ENCODE data around the gene CHSY3. TPM values are rescaled to one million over a fixed set of nuclear protein-coding genes. Genes with fewer than 3 reads are reported as not detected.

CHSY3 gene
- polyA plus RNA-seq, 3 donors, result not detected

- no peaks in the 10 kb centered on the region for H3K9me3 Mint-ChIP-seq
- intact Hi-C loops (cut with micrococcal nuclease), result no loop called here
- no peaks in the 10 kb centered on the region for H3K27me3 Mint-ChIP-seq (ENCODE audit: low read depth in 3 of 3)
- no peaks in the 10 kb centered on the region for H3K9me3 ChIP-seq (replicated peaks in 1 of 2; ENCODE audit: control insufficient read depth in 1 of 2, insufficient read depth in 1 of 2, low read length in 2 of 2)
- H3K9ac ChIP-seq (ENCODE audit: insufficient read depth, low read length, poor library complexity, severe bottlenecking), result no peak overlapping the region
- H3K4me2 ChIP-seq (replicated peaks; ENCODE audit: extremely low read depth, low read length, poor library complexity, severe bottlenecking), result no peak overlapping the region
- no peaks in the 10 kb centered on the region for H3K36me3 Mint-ChIP-seq
- no peak for TF ChIP-seq CTCF (IDR thresholded peaks at IDR 0.05)
- H4K20me1 ChIP-seq (ENCODE audit: insufficient read depth, low read length), result no peaks in the 10 kb centered on the region
- peaks cover 0 to 5% of the 10 kb centered on the region in 2 donors for H3K4me1 ChIP-seq (ENCODE audit: control insufficient read depth in 1 of 2, insufficient read depth in 2 of 2, low read length in 2 of 2)
- no peaks in the 10 kb centered on the region for H3K79me2 ChIP-seq (ENCODE audit: insufficient read depth, low read length)
- H3K27ac ChIP-seq (ENCODE audit: low read depth in 1 of 2, low read length in 2 of 2), result no peak overlapping the region
- no peak overlapping the region for H3K27ac Mint-ChIP-seq
- no peak overlapping the region for H2AFZ ChIP-seq (ENCODE audit: insufficient read depth, low read depth, low read length, poor library complexity, severe bottlenecking)
- peaks cover 3% of the 10 kb centered on the region for H3K4me1 Mint-ChIP-seq
- no peaks in the 10 kb centered on the region for H3K27me3 ChIP-seq (ENCODE audit: control insufficient read depth in 2 of 2, insufficient read depth in 2 of 2, low read length in 2 of 2)
- no peak overlapping the region for H3K4me3 Mint-ChIP-seq
- no peak overlapping the region for H3K4me3 ChIP-seq (replicated peaks in 1 of 3; ENCODE audit: low read depth in 2 of 3, low read length in 3 of 3)
- no peaks in the 10 kb centered on the region for H3K36me3 ChIP-seq (replicated peaks in 1 of 2; ENCODE audit: control insufficient read depth in 1 of 2, insufficient read depth in 2 of 2, low read length in 2 of 2)
- DNase-seq, result no peak
Observed at GRCh38 chr5:130037905-130038304, 133.6 kb downstream of the CHSY3 start.

- no peak for DNase-seq
- Mint-ChIP-seq H3K36me3 (no peaks in the 10 kb centered on the region), H3K27me3 (ENCODE audit: low read depth in 3 of 3) (peaks cover 0 to 1% (median 0%) of the 10 kb centered on the region in 3 donors), H3K27ac (no peak overlapping the region), H3K4me1 (no peaks in the 10 kb centered on the region), H3K9me3 (peaks cover 0 to 3% (median 0%) of the 10 kb centered on the region in 7 donors), H3K4me3 (no peak overlapping the region)
- H3K36me3 ChIP-seq (replicated peaks in 1 of 2; ENCODE audit: control insufficient read depth in 1 of 2, insufficient read depth in 2 of 2, low read length in 2 of 2), result no peaks in the 10 kb centered on the region
- no peak for TF ChIP-seq CTCF (IDR thresholded peaks at IDR 0.05)
- WGBS (ENCODE audit: insufficient coverage), result no CpG with 5 or more reads among the region's 1 CpG
- H3K9me3 ChIP-seq (replicated peaks in 1 of 2; ENCODE audit: control insufficient read depth in 1 of 2, insufficient read depth in 1 of 2, low read length in 2 of 2), result no peaks in the 10 kb centered on the region
- intact Hi-C loops (cut with micrococcal nuclease), result no loop called here
- no peak overlapping the region for H2AFZ ChIP-seq (ENCODE audit: insufficient read depth, low read depth, low read length, poor library complexity, severe bottlenecking)
- H3K4me1 ChIP-seq (ENCODE audit: control insufficient read depth in 1 of 2, insufficient read depth in 2 of 2, low read length in 2 of 2), result no peaks in the 10 kb centered on the region
- no peaks in the 10 kb centered on the region for H3K79me2 ChIP-seq (ENCODE audit: insufficient read depth, low read length)
- H4K20me1 ChIP-seq (ENCODE audit: insufficient read depth, low read length), result no peaks in the 10 kb centered on the region
- no peak overlapping the region for H3K4me3 ChIP-seq (replicated peaks in 1 of 3; ENCODE audit: low read depth in 2 of 3, low read length in 3 of 3)
- no peak overlapping the region for H3K4me2 ChIP-seq (replicated peaks; ENCODE audit: extremely low read depth, low read length, poor library complexity, severe bottlenecking)
- H3K27me3 ChIP-seq (ENCODE audit: control insufficient read depth in 2 of 2, insufficient read depth in 2 of 2, low read length in 2 of 2), result no peaks in the 10 kb centered on the region
- no peak overlapping the region for H3K9ac ChIP-seq (ENCODE audit: insufficient read depth, low read length, poor library complexity, severe bottlenecking)
- H3K27ac ChIP-seq (ENCODE audit: low read depth in 1 of 2, low read length in 2 of 2), result no peak overlapping the region
Observed at GRCh38 chr5:130043834-130044233, 139.6 kb downstream of the CHSY3 start.
